Activated B cell treated with CpG ODN at 0.5 μM for 24 hours (primary cell): ENCODE results near the gene MYRIP. TPM values are rescaled to one million over a fixed set of nuclear protein-coding genes. Genes with fewer than 3 reads are reported as not detected.

Source experiments
- ATAC-seq: fragments of 200-7000 bp; cut with Tn5 transposase; one replicate; pipeline ENCODE4 v1.10.0; 2021; ENCODE audit warnings: low read depth, mild to moderate bottlenecking, moderate library complexity
- CTCF ChIA-PET: fragments of 350-600 bp; sonication (Branson Sonifier 250); formaldehyde crosslinking; loops from one replicate; lab custom pipeline; 2021; ENCODE audit warnings: antibody characterized with exemption; lab: Charles Lee
- POLR2A ChIA-PET: fragments of 350-600 bp; sonication (Branson Sonifier 250); formaldehyde crosslinking; loops from one replicate; lab custom pipeline; 2021; ENCODE audit warnings: antibody characterized with exemption; lab: Charles Lee
- DNase-seq: peaks from one replicate; pipeline ENCODE4 v3.0.0; 2022
- H3K27ac Mint-ChIP-seq: one replicate; pipeline ENCODE4 v1.8.0; 2020; ENCODE audit warnings: mixed read lengths
- H3K27me3 Mint-ChIP-seq: one replicate; pipeline ENCODE4 v1.8.0; 2021; ENCODE audit warnings: mixed read lengths
- H3K36me3 Mint-ChIP-seq: one replicate; pipeline ENCODE4 v1.8.0; 2021; ENCODE audit warnings: low read depth, mixed read lengths
- H3K4me1 Mint-ChIP-seq: one replicate; pipeline ENCODE4 v1.8.0; 2021; ENCODE audit warnings: mixed read lengths
- H3K4me3 Mint-ChIP-seq: one replicate; pipeline ENCODE4 v1.8.0; 2020; ENCODE audit warnings: mild to moderate bottlenecking, mixed read lengths
- H3K9me3 Mint-ChIP-seq: one replicate; pipeline ENCODE4 v1.8.0; 2020; ENCODE audit warnings: mixed read lengths
- CTCF ChIP-seq: fragments of 200-600 bp; IDR thresholded peaks from one replicate; pipeline ENCODE4 v1.8.0; 2022; ENCODE audit warnings: antibody characterized with exemption, mild to moderate bottlenecking
- intact Hi-C: fragments of 100-400 bp; cut with micrococcal nuclease; formaldehyde crosslinking; loops from one replicate; pipeline ENCODE4 v1.15.1; 2024
- total RNA-seq: library from RNA; stranded (reverse); gene quantifications from 2 replicates; pipeline ENCODE4 v1.2.3, GENCODE V29; 2022

The MYRIP gene
- total RNA-seq, 1 donor from 2014 or later, result 0.20 TPM

GRCh38 chr3:39910826-39911464 lies 101.5 kb downstream of the MYRIP start:
- H3K9me3 Mint-ChIP-seq, result no peaks in the 10 kb centered on the region
- no peak overlapping the region for H3K4me3 Mint-ChIP-seq
- DNase-seq, result no peak
- ATAC-seq, result no peak
- H3K27ac Mint-ChIP-seq, result no peak overlapping the region
- intact Hi-C loops, result no loop called here
- no peaks in the 10 kb centered on the region for H3K4me1 Mint-ChIP-seq
- TF ChIP-seq CTCF, result no peak
- no peaks in the 10 kb centered on the region for H3K27me3 Mint-ChIP-seq
- H3K36me3 Mint-ChIP-seq, result no peaks in the 10 kb centered on the region
- POLR2A ChIA-PET, result no interaction called here
- CTCF ChIA-PET, result no interaction called here

- ChIA-PET POLR2A (no interaction called here), CTCF (no interaction called here)
- Mint-ChIP-seq H3K27ac (no peak overlapping the region), H3K9me3 (no peaks in the 10 kb centered on the region), H3K4me3 (no peak overlapping the region), H3K27me3 (no peaks in the 10 kb centered on the region), H3K36me3 (no peaks in the 10 kb centered on the region), H3K4me1 (no peaks in the 10 kb centered on the region)
- no peak for DNase-seq
- intact Hi-C loops, result no loop called here
- TF ChIP-seq CTCF, result no peak
- ATAC-seq, result no peak
Measured at GRCh38 chr3:39911465-39912309, 102.3 kb downstream of the MYRIP start.

GRCh38 chr3:39915027-39915426 lies 105.6 kb downstream of the MYRIP start:
- H3K27ac Mint-ChIP-seq, result no peak overlapping the region
- H3K4me3 Mint-ChIP-seq, result no peak overlapping the region
- H3K9me3 Mint-ChIP-seq, result no peaks in the 10 kb centered on the region
- ChIA-PET CTCF (no interaction called here), POLR2A (no interaction called here)
- H3K27me3 Mint-ChIP-seq, result no peaks in the 10 kb centered on the region
- no peaks in the 10 kb centered on the region for H3K4me1 Mint-ChIP-seq
- DNase-seq, result no peak
- intact Hi-C loops, result no loop called here
- TF ChIP-seq CTCF, result no peak
- no peaks in the 10 kb centered on the region for H3K36me3 Mint-ChIP-seq
- no peak for ATAC-seq

- ChIA-PET POLR2A (no interaction called here), CTCF (no interaction called here)
- DNase-seq (no peak), ATAC-seq (no peak)
- no peak overlapping the region for H3K27ac Mint-ChIP-seq
- no peaks in the 10 kb centered on the region for H3K27me3 Mint-ChIP-seq
- no peaks in the 10 kb centered on the region for H3K9me3 Mint-ChIP-seq
- no peaks in the 10 kb centered on the region for H3K4me1 Mint-ChIP-seq
- H3K36me3 Mint-ChIP-seq, result no peaks in the 10 kb centered on the region
- intact Hi-C loops, result no loop called here
- H3K4me3 Mint-ChIP-seq, result no peak overlapping the region
- no peak for TF ChIP-seq CTCF
Measured at GRCh38 chr3:39917065-39917773, 107.8 kb downstream of the MYRIP start.

GRCh38 chr3:39919281-39919680 lies 109.9 kb downstream of the MYRIP start:
- no peaks in the 10 kb centered on the region for H3K36me3 Mint-ChIP-seq
- H3K27ac Mint-ChIP-seq, result no peak overlapping the region
- peaks cover 1% of the 10 kb centered on the region for H3K9me3 Mint-ChIP-seq
- ATAC-seq, result no peak
- DNase-seq, result no peak
- H3K4me3 Mint-ChIP-seq, result no peak overlapping the region
- intact Hi-C loops, result no loop called here
- no peaks in the 10 kb centered on the region for H3K4me1 Mint-ChIP-seq
- CTCF ChIA-PET, result no interaction called here
- POLR2A ChIA-PET, result no interaction called here
- no peaks in the 10 kb centered on the region for H3K27me3 Mint-ChIP-seq
- TF ChIP-seq CTCF, result no peak
